22Rv1 (cell line): ENCODE data around the gene RMRP.
A peak's percentile ranks its signal among the peaks of the same experiment; 100 is the strongest.

Experiments used
- H3K27ac ChIP-seq: fragments of 450-650 bp; 2 replicates; pipeline ENCODE4 v1.5.1; 2017
- ZFX ChIP-seq: fragments of 450-650 bp; IDR thresholded peaks from 2 replicates; pipeline ENCODE4 v1.6.1; 2017; ENCODE audit warnings: antibody characterized with exemption, borderline replicate concordance
- TF ChIP-seq, protein P1 (sequence below): fragments of 450-650 bp; IDR thresholded peaks from 2 replicates; pipeline ENCODE4 v1.5.1; 2017; ENCODE audit warnings: mild to moderate bottlenecking

Gene RMRP

GRCh38 chr9:35674025-35674361, 16.2 kb upstream of the RMRP start:
- TF ChIP-seq ZFX: no peak
- TF ChIP-seq, protein P1, sequence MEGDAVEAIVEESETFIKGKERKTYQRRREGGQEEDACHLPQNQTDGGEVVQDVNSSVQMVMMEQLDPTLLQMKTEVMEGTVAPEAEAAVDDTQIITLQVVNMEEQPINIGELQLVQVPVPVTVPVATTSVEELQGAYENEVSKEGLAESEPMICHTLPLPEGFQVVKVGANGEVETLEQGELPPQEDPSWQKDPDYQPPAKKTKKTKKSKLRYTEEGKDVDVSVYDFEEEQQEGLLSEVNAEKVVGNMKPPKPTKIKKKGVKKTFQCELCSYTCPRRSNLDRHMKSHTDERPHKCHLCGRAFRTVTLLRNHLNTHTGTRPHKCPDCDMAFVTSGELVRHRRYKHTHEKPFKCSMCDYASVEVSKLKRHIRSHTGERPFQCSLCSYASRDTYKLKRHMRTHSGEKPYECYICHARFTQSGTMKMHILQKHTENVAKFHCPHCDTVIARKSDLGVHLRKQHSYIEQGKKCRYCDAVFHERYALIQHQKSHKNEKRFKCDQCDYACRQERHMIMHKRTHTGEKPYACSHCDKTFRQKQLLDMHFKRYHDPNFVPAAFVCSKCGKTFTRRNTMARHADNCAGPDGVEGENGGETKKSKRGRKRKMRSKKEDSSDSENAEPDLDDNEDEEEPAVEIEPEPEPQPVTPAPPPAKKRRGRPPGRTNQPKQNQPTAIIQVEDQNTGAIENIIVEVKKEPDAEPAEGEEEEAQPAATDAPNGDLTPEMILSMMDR: no peak
- no peak overlapping the region for H3K27ac ChIP-seq

- H3K27ac ChIP-seq: no peak within 1 kb of the TSS
- TF ChIP-seq, protein P1: no peak
- TF ChIP-seq ZFX: no peak
These were observed 15.6 kb upstream of the RMRP start, which contains the start of gene CA9 for GRCh38 chr9:35673132-35674024. Gene CA9, plus strand, starts transcription at chr9:35673928. Its CDS starts 32 bp downstream, at chr9:35673960.

DNA sequence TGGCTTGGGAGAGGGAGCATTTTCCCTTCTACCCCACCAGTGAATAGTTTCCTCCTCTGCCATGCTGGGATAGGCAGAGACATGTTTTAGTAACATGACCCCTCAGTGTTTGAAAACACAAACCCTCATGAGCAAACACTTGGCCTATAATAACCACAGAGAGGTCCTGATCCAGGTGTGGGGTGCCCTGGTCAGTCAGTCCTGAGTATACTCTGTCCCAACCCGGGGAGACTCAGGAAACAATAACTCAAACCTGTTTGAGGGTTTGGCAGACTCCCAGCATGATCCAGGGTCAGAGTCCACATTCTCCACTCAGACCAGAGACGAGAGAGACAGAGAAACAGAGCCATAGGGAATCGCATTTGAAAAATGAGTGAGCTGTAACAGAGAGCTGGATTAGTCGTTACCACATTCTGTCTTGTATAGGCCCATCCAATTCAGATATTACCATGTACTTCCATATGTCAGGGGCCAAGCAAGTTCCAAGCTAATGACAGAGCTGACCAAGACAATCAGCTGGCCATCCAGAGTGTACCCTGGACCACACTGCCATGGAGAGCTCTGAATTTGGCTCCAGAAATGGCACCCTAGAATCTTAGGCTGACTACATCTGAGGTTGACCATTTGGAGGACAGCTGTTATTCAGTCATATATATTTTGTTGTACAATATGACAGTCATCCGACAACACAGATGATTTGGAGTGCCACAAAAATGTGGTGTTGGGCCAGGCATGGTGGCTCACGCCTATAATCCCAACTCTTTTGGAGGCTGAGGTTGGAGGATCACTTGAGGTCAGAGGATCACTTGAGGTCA, 11.7 kb upstream of the RMRP start:
- TF ChIP-seq, protein P1: no peak
- TF ChIP-seq ZFX: no peak
- peak overlapping the region; percentile 32 for H3K27ac ChIP-seq

- H3K27ac ChIP-seq: no peak overlapping the region
- no peak for TF ChIP-seq ZFX
- TF ChIP-seq, protein P1: no peak
These were observed 10.1 kb upstream of the RMRP start for GRCh38 chr9:35667939-35668338.

- H3K27ac ChIP-seq: no peak overlapping the region
- TF ChIP-seq, protein P1: no peak
- TF ChIP-seq ZFX: no peak
These were observed 8.7 kb upstream of the RMRP start for GRCh38 chr9:35666549-35666948.

- TF ChIP-seq, protein P1: no peak
- no peak for TF ChIP-seq ZFX
- no peak overlapping the region for H3K27ac ChIP-seq
These were observed 8.2 kb upstream of the RMRP start for GRCh38 chr9:35666045-35666444.

- peak overlapping the region; percentile 91 for H3K27ac ChIP-seq
- TF ChIP-seq ZFX: no peak
- TF ChIP-seq, protein P1: peak; percentile 32
These were observed 7.6 kb upstream of the RMRP start for GRCh38 chr9:35665471-35665818.
